H1 (cell line): ENCODE results near the gene NTRK2. TPM values are rescaled to one million over a fixed set of nuclear protein-coding genes. Genes with fewer than 3 reads are reported as not detected.

Source experiments
- CTCF ChIA-PET: fragments of 300-600 bp; sonication (Branson Sonifier 250); formaldehyde crosslinking; loops from one replicate; lab custom pipeline; 2021; ENCODE audit not compliant: partially characterized antibody; lab: Charles Lee
- POLR2A ChIA-PET: fragments of 300-600 bp; sonication (Branson Sonifier 250); formaldehyde crosslinking; loops from one replicate; lab custom pipeline; 2021; ENCODE audit warnings: inconsistent platforms; ENCODE audit not compliant: partially characterized antibody; lab: Charles Lee
- DNase-seq, 2 experiments: peaks; one replicate each; pipeline versions ENCODE4 v3.0.0 to v3.0.0-alpha.2; 2010 to 2022; ENCODE audit warnings: low spot score in 2 of 2, low read depth in 1 of 2, mixed read lengths in 1 of 2
- FAIRE-seq: peaks from 2 replicates; lab custom pipeline; 2011; peaks lifted over from hg19 to GRCh38; lab: Jason Lieb, UNC
- H2AFZ ChIP-seq: 2 replicates; pipeline ENCODE4 v1.8.1; 2012; ENCODE audit warnings: low read length, inconsistent platforms
- H2AK5ac ChIP-seq: 2 replicates; pipeline ENCODE4 v1.6.1; 2013; ENCODE audit warnings: low read depth, low read length
- H2BK120ac ChIP-seq: replicated peaks from 2 replicates; pipeline ENCODE3; 2013; ENCODE audit warnings: low read depth, low read length, inconsistent platforms
- H2BK12ac ChIP-seq: 2 replicates; pipeline ENCODE4 v1.6.1; 2013; ENCODE audit warnings: low read depth, low read length
- H2BK15ac ChIP-seq: 2 replicates; pipeline ENCODE4 v1.6.1; 2013; ENCODE audit warnings: low read length
- H2BK20ac ChIP-seq: 2 replicates; pipeline ENCODE4 v1.6.1; 2013; ENCODE audit warnings: low read length
- H2BK5ac ChIP-seq: 2 replicates; pipeline ENCODE4 v1.6.1; 2013; ENCODE audit warnings: low read depth, low read length
- H3K14ac ChIP-seq: 2 replicates; pipeline ENCODE4 v1.6.1; 2013; ENCODE audit warnings: inconsistent platforms; ENCODE audit not compliant: insufficient read length
- H3K18ac ChIP-seq: 2 replicates; pipeline ENCODE4 v1.6.1; 2013; ENCODE audit warnings: low read length; ENCODE audit errors: extremely low read depth
- H3K23ac ChIP-seq: 2 replicates; pipeline ENCODE4 v1.6.1; 2013; ENCODE audit warnings: inconsistent platforms; ENCODE audit not compliant: insufficient read length
- H3K23me2 ChIP-seq: 2 replicates; pipeline ENCODE4 v1.6.1; 2013; ENCODE audit warnings: low read depth, low read length
- H3K27ac ChIP-seq: 2 replicates; pipeline ENCODE4 v1.6.1; 2011; ENCODE audit warnings: low read depth, low read length, inconsistent platforms
- H3K27me3 ChIP-seq, 4 experiments: replicated peaks in 1 of 4; 1 replicate in 1 of 4; 2 replicates in 3 of 4; pipeline versions ENCODE4 v1.6.1 to v1.8.1; 2011 to 2013; ENCODE audit warnings: low read length in 3 of 4, mild to moderate bottlenecking in 3 of 4, inconsistent platforms in 2 of 4, mixed read lengths in 2 of 4, moderate library complexity in 1 of 4; ENCODE audit not compliant: control insufficient read depth in 3 of 4, insufficient read depth in 3 of 4; ENCODE audit errors: extremely low read depth in 1 of 4
- H3K36me3 ChIP-seq, 4 experiments: 2 replicates each; pipeline versions ENCODE4 v1.6.1 to v1.8.1; 2011 to 2013; ENCODE audit warnings: mild to moderate bottlenecking in 4 of 4, low read length in 3 of 4, moderate library complexity in 2 of 4, control low read depth in 1 of 4, inconsistent platforms in 1 of 4; ENCODE audit not compliant: insufficient read depth in 4 of 4, control insufficient read depth in 2 of 4
- H3K4ac ChIP-seq: replicated peaks from 2 replicates; pipeline ENCODE3; 2013; ENCODE audit warnings: low read length, low read depth, mixed read lengths, inconsistent platforms; ENCODE audit not compliant: insufficient read length
- H3K4me1 ChIP-seq, 4 experiments: replicated peaks in 1 of 4; 1 replicate in 1 of 4; 2 replicates in 3 of 4; pipeline versions ENCODE4 v1.6.1 to v1.8.1; 2011 to 2013; ENCODE audit warnings: low read length in 3 of 4, inconsistent platforms in 2 of 4, mixed read lengths in 1 of 4; ENCODE audit not compliant: insufficient read depth in 4 of 4, control insufficient read depth in 3 of 4
- H3K4me2 ChIP-seq, 2 experiments: 2 replicates each; pipeline versions ENCODE4 v1.6.1 to v1.8.1; 2011 to 2013; ENCODE audit warnings: low read depth in 2 of 2, low read length in 2 of 2, control low read depth in 1 of 2, inconsistent platforms in 1 of 2, mild to moderate bottlenecking in 1 of 2; ENCODE audit not compliant: insufficient read depth in 1 of 2
- H3K4me3 ChIP-seq, 4 experiments: fragments of 200-600, 300-600 bp in 1 of 4; sonication (generic), shearing (Covaris generic), sonication (Bioruptor Twin) in 1 of 4; 2 replicates each; pipeline versions ENCODE4 v1.5.1 to v1.8.1; 2011 to 2016; ENCODE audit warnings: low read length in 4 of 4, low read depth in 3 of 4, control low read depth in 2 of 4, inconsistent platforms in 2 of 4, mild to moderate bottlenecking in 2 of 4, mixed read lengths in 1 of 4, moderate library complexity in 1 of 4; ENCODE audit not compliant: insufficient read depth in 2 of 4; ENCODE audit errors: extremely low read depth in 1 of 4
- H3K56ac ChIP-seq: replicated peaks from 2 replicates; pipeline ENCODE3; 2013; ENCODE audit warnings: low read depth, mild to moderate bottlenecking, mixed read lengths, low read length, inconsistent platforms; ENCODE audit not compliant: insufficient read length
- H3K79me1 ChIP-seq: 2 replicates; pipeline ENCODE4 v1.6.1; 2013; ENCODE audit warnings: low read depth, low read length, control low read depth
- H3K79me2 ChIP-seq, 2 experiments: 2 replicates each; pipeline versions ENCODE4 v1.6.1 to v1.8.1; 2012 to 2013; ENCODE audit warnings: low read length in 2 of 2, mild to moderate bottlenecking in 2 of 2, inconsistent platforms in 1 of 2; ENCODE audit not compliant: insufficient read depth in 2 of 2, control insufficient read depth in 1 of 2
- H3K9ac ChIP-seq, 4 experiments: replicated peaks in 1 of 4; 1 replicate in 1 of 4; 2 replicates in 3 of 4; pipeline versions ENCODE4 v1.6.1 to v1.8.1; 2011 to 2013; ENCODE audit warnings: low read depth in 3 of 4, low read length in 3 of 4, control low read depth in 2 of 4, mild to moderate bottlenecking in 2 of 4, moderate library complexity in 2 of 4, inconsistent platforms in 1 of 4; ENCODE audit errors: extremely low read depth in 1 of 4
- H3K9me3 ChIP-seq, 2 experiments: 2 replicates each; pipeline versions ENCODE4 v1.6.1 to v1.8.1; 2012 to 2013; ENCODE audit warnings: mild to moderate bottlenecking in 2 of 2, moderate library complexity in 2 of 2, control low read depth in 1 of 2, inconsistent platforms in 1 of 2, low read depth in 1 of 2, low read length in 1 of 2, mixed read lengths in 1 of 2; ENCODE audit not compliant: insufficient read depth in 2 of 2
- H4K20me1 ChIP-seq, 2 experiments: replicated peaks in 1 of 2; 2 replicates each; pipeline versions ENCODE3 to v1.8.1; 2011 to 2013; ENCODE audit warnings: inconsistent platforms in 2 of 2, low read length in 2 of 2, mild to moderate bottlenecking in 1 of 2; ENCODE audit not compliant: insufficient read depth in 2 of 2, control insufficient read depth in 1 of 2
- H4K5ac ChIP-seq: 2 replicates; pipeline ENCODE4 v1.6.1; 2013; ENCODE audit warnings: low read length, low read depth, mixed read lengths, inconsistent platforms; ENCODE audit not compliant: insufficient read length
- H4K8ac ChIP-seq: 2 replicates; pipeline ENCODE4 v1.8.0; 2013; ENCODE audit warnings: mild to moderate bottlenecking, moderate library complexity, low read length, inconsistent platforms; ENCODE audit not compliant: insufficient read depth; ENCODE audit errors: extremely low read depth
- H4K91ac ChIP-seq: replicated peaks from 2 replicates; pipeline ENCODE3; 2013; ENCODE audit warnings: low read length, mixed read lengths, inconsistent platforms; ENCODE audit not compliant: insufficient read length
- ASH2L ChIP-seq: fragments of 200-600, 300-600 bp; sonication (generic); IDR thresholded peaks from one replicate; pipeline ENCODE4 v1.7.1; 2017; ENCODE audit warnings: low read length
- BACH1 ChIP-seq: IDR thresholded peaks from 2 replicates; pipeline ENCODE4 v1.6.1; 2012; ENCODE audit warnings: low read length, improper control_type of control experiment
- CEBPB ChIP-seq: IDR thresholded peaks from 2 replicates; pipeline ENCODE4 v1.6.1; 2012; ENCODE audit warnings: low read depth, low read length
- CHD1 ChIP-seq: IDR thresholded peaks from 2 replicates; pipeline ENCODE4 v1.6.1; 2012; ENCODE audit warnings: low read depth, low read length, improper control_type of control experiment
- JUN ChIP-seq: IDR thresholded peaks from 2 replicates; pipeline ENCODE4 v1.6.1; 2011; ENCODE audit warnings: low read depth, mild to moderate bottlenecking, improper control_type of control experiment, low read length
- KDM1A ChIP-seq: fragments of 200-600, 300-600 bp; sonication (generic); IDR thresholded peaks from 2 replicates; pipeline ENCODE4 v1.7.1; 2016; ENCODE audit warnings: mild to moderate bottlenecking, low read length, borderline replicate concordance
- MAX ChIP-seq: IDR thresholded peaks from 2 replicates; pipeline ENCODE4 v1.6.1; 2012; ENCODE audit warnings: inconsistent platforms
- NRF1 ChIP-seq: IDR thresholded peaks from 2 replicates; pipeline ENCODE4 v1.6.1; 2011; ENCODE audit warnings: mild to moderate bottlenecking, low read depth, low read length, improper control_type of control experiment
- POLR2AphosphoS5 ChIP-seq: IDR thresholded peaks from 2 replicates; pipeline ENCODE4 v1.6.1; 2011; ENCODE audit warnings: low read depth, low read length
- RBBP5 ChIP-seq: IDR thresholded peaks from 2 replicates; pipeline ENCODE4 v1.7.1; 2012; ENCODE audit warnings: low read depth, mild to moderate bottlenecking, inconsistent platforms, low read length, moderate library complexity, borderline replicate concordance
- RXRA ChIP-seq: IDR thresholded peaks from 2 replicates; pipeline ENCODE4 v1.6.1; 2011; ENCODE audit warnings: low read depth, mild to moderate bottlenecking, low read length, moderate library complexity; ENCODE audit not compliant: insufficient read depth
- SIX5 ChIP-seq: IDR thresholded peaks from 2 replicates; pipeline ENCODE4 v1.6.1; 2011; ENCODE audit warnings: mild to moderate bottlenecking, low read depth, low read length
- SP4 ChIP-seq: IDR thresholded peaks from 2 replicates; pipeline ENCODE4 v1.6.1; 2012; ENCODE audit warnings: low read length, inconsistent platforms
- TCF12 ChIP-seq: IDR thresholded peaks from 2 replicates; pipeline ENCODE4 v1.6.1; 2011; ENCODE audit warnings: low read depth, mild to moderate bottlenecking, low read length
- TEAD4 ChIP-seq: IDR thresholded peaks from 2 replicates; pipeline ENCODE4 v1.6.1; 2012; ENCODE audit warnings: low read depth, low read length, inconsistent platforms, mixed read lengths
- ZNF274 ChIP-seq: IDR thresholded peaks from 2 replicates; pipeline ENCODE4 v1.7.0; 2012; ENCODE audit warnings: low read length, borderline replicate concordance; ENCODE audit errors: extremely low read depth
- polyA plus RNA-seq, 7 experiments: library from polyadenylated mRNA; depleted of rRNA in 3 of 7; stranded (reverse) in 5 of 7; unstranded in 2 of 7; fragments of >200 nt in 5 of 7; fragments of 200-250 nt in 2 of 7; gene quantifications; 1 replicate in 5 of 7; 2 replicates in 1 of 7; 4 replicates in 1 of 7; pipeline versions ENCODE4 v1.2.1 to v1.2.3, GENCODE V29; 2011 to 2013; ENCODE audit warnings: missing spikeins in 2 of 7, mixed read lengths in 2 of 7
- total RNA-seq: library from RNA; stranded (reverse); fragmentation: NEBNext Ultra II Directional; extraction: Animal tissue kit (Norgen Biotek cat#: 25700); gene quantifications from 2 replicates; pipeline ENCODE4 v1.2.1, GENCODE V29; 2021

Gene NTRK2
- total and polyA plus RNA-seq, 2 of the 8 experiments (the other 6 are each of a cell fraction or from before 2014, with no cell fraction given): 0.03 to 0.04 TPM

GRCh38 chr9:84773022-84773421 is 103.5 kb downstream of the NTRK2 start:
- Histone ChIP-seq H2BK120ac (no peak overlapping the region), H4K8ac (no peak overlapping the region), H2AFZ (no peak overlapping the region), H3K9me3 (no peaks in the 10 kb centered on the region), H3K14ac (no peak overlapping the region), H3K23me2 (no peaks in the 10 kb centered on the region), H2BK20ac (no peak overlapping the region), H3K4me3 (no peak overlapping the region), H3K27me3 (no peaks in the 10 kb centered on the region), H3K4me1 (peaks cover 0 to 3% (median 2%) of the 10 kb centered on the region in 4 experiments; a peak in 3 of 7 replicates), H4K5ac (no peak overlapping the region), H2AK5ac (no peak overlapping the region), H3K27ac (no peak overlapping the region), H3K36me3 (no peaks in the 10 kb centered on the region), H2BK15ac (no peak overlapping the region), H4K91ac (no peak overlapping the region), H3K79me1 (no peaks in the 10 kb centered on the region), H3K23ac (no peak overlapping the region), H2BK5ac (no peak overlapping the region), H3K9ac (no peak overlapping the region), H2BK12ac (no peak overlapping the region), H3K79me2 (no peaks in the 10 kb centered on the region), H4K20me1 (no peaks in the 10 kb centered on the region), H3K4me2 (no peak overlapping the region), H3K18ac (no peak overlapping the region), H3K4ac (no peak overlapping the region), H3K56ac (no peak overlapping the region)
- ChIA-PET POLR2A (no interaction called here), CTCF (interaction anchor here (0.6 to 3.9 kb wide), 2 partner anchors 8 to 57 kb away, joined by 4 to 19 read pairs; no protein-coding TSS in a partner anchor)
- no peak for FAIRE-seq
- DNase-seq: no peak
- TF ChIP-seq ASH2L (no peak), TEAD4 (no peak), SIX5 (no peak), MAX (no peak), TCF12 (no peak), POLR2AphosphoS5 (no peak), KDM1A (no peak), BACH1 (no peak), ZNF274 (no peak), JUN (no peak), NRF1 (no peak), RBBP5 (no peak), CHD1 (no peak), RXRA (no peak), CEBPB (no peak), SP4 (no peak)
